SU-DHL-6 (cell line): ENCODE data around the gene CARMIL1.

ENCODE experiments used
- H2AFZ ChIP-seq: fragments of 200-600 bp; sonication (generic); 2 replicates; pipeline ENCODE4 v1.6.1; 2014; ENCODE audit warnings: low read depth, mild to moderate bottlenecking, moderate library complexity, mixed read lengths, antibody characterized with exemption, low read length; ENCODE audit not compliant: severe bottlenecking
- H3F3A ChIP-seq: fragments of 200-600 bp; shearing (Covaris generic); 2 replicates; pipeline ENCODE4 v1.6.0; 2016; ENCODE audit warnings: antibody characterized with exemption, mild to moderate bottlenecking; ENCODE audit not compliant: insufficient read depth
- H3K27ac ChIP-seq: fragments of 200-600 bp; sonication (generic); 2 replicates; pipeline ENCODE4 v1.5.1; 2016; ENCODE audit warnings: low read depth, mild to moderate bottlenecking, low read length, moderate library complexity, mixed read lengths
- H3K27me3 ChIP-seq: fragments of 200-600 bp; sonication (generic), shearing (Covaris generic); 2 replicates; pipeline ENCODE4 v1.6.0; 2014; ENCODE audit warnings: mild to moderate bottlenecking, low read length
- H3K36me3 ChIP-seq: fragments of 200-600 bp; sonication (generic); 2 replicates; pipeline ENCODE4 v1.6.1; 2014; ENCODE audit warnings: mild to moderate bottlenecking, low read length, mixed read lengths
- H3K4me2 ChIP-seq: fragments of 300-600, 200-600 bp; shearing (Covaris generic), sonication (generic); 2 replicates; pipeline ENCODE4 v1.6.0; 2014; ENCODE audit warnings: low read length, low read depth, mild to moderate bottlenecking; ENCODE audit not compliant: poor library complexity, severe bottlenecking
- H3K4me3 ChIP-seq: fragments of 200-600 bp; sonication (generic); 2 replicates; pipeline ENCODE4 v1.5.1; 2014; ENCODE audit warnings: antibody characterized with exemption, low read length, mild to moderate bottlenecking, mixed read lengths; ENCODE audit not compliant: insufficient read depth, poor library complexity, severe bottlenecking
- H3K79me2 ChIP-seq: fragments of 200-600 bp; sonication (generic); 2 replicates; pipeline ENCODE4 v1.6.1; 2014; ENCODE audit warnings: mild to moderate bottlenecking, low read length, moderate library complexity; ENCODE audit not compliant: insufficient read depth
- H3K9ac ChIP-seq: fragments of 200-600 bp; sonication (generic); 2 replicates; pipeline ENCODE4 v1.7.0; 2014; ENCODE audit warnings: mild to moderate bottlenecking, low read length
- H3K9me2 ChIP-seq: fragments of 200-600 bp; sonication (generic); replicated peaks from 2 replicates; pipeline ENCODE4 v1.6.1; 2014; ENCODE audit warnings: low read length; ENCODE audit not compliant: insufficient read depth
- H3K9me3 ChIP-seq: fragments of 200-600 bp; sonication (generic); 2 replicates; pipeline ENCODE4 v1.6.1; 2014; ENCODE audit warnings: low read length, mixed read lengths; ENCODE audit not compliant: insufficient read depth
- H4K20me1 ChIP-seq: fragments of 200-600 bp; sonication (generic); 2 replicates; pipeline ENCODE4 v1.6.1; 2014; ENCODE audit warnings: low read depth, mild to moderate bottlenecking, antibody characterized with exemption, low read length, moderate library complexity, mixed read lengths
- CTCF ChIP-seq: fragments of 200-600 bp; sonication (generic); IDR thresholded peaks from one replicate; pipeline ENCODE4 v1.5.1; 2017; ENCODE audit warnings: antibody characterized with exemption, mild to moderate bottlenecking, low read length, moderate library complexity; ENCODE audit not compliant: insufficient read depth, poor library complexity, severe bottlenecking
- EZH2phosphoT487 ChIP-seq: fragments of 200-600 bp; sonication (generic), shearing (Covaris generic); conservative IDR thresholded peaks from 2 replicates; pipeline ENCODE4 v1.6.1; 2018; ENCODE audit warnings: mild to moderate bottlenecking, antibody characterized with exemption, low read length, moderate library complexity, mixed read lengths

Gene CARMIL1

GRCh38 chr6:25306379-25306778 lies 27.2 kb downstream of the CARMIL1 start:
- Histone ChIP-seq H3K27me3 (no peaks in the 10 kb centered on the region), H3K27ac (no peak overlapping the region), H4K20me1 (peaks cover 36% of the 10 kb centered on the region)

GRCh38 chr6:25307805-25308494 lies 28.8 kb downstream of the CARMIL1 start:
- no peak for TF ChIP-seq CTCF
- no peak for TF ChIP-seq EZH2phosphoT487
- no peaks in the 10 kb centered on the region for H3K27me3 ChIP-seq
- no peaks in the 10 kb centered on the region for H3F3A ChIP-seq
- H4K20me1 ChIP-seq = peaks cover 28% of the 10 kb centered on the region
- H3K9me3 ChIP-seq = no peaks in the 10 kb centered on the region
- no peaks in the 10 kb centered on the region for H3K9me2 ChIP-seq
- H3K79me2 ChIP-seq = peaks cover 55% of the 10 kb centered on the region; the same call in 1 of the 2 replicates
- no peaks in the 10 kb centered on the region for H3K36me3 ChIP-seq
- no peak overlapping the region for H3K4me2 ChIP-seq
- H3K4me3 ChIP-seq = no peak overlapping the region
- H3K27ac ChIP-seq = no peak overlapping the region
- H3K9ac ChIP-seq = no peak overlapping the region
- no peak overlapping the region for H2AFZ ChIP-seq

More at GRCh38 chr6:25306379-25306778, 27.2 kb downstream of the CARMIL1 start:
- no peaks in the 10 kb centered on the region for H3K36me3 ChIP-seq
- H3K4me2 ChIP-seq = no peak overlapping the region
- no peaks in the 10 kb centered on the region for H3K9me2 ChIP-seq
- H3K79me2 ChIP-seq = peaks cover 64% of the 10 kb centered on the region
- H3K4me3 ChIP-seq = no peak overlapping the region
- no peaks in the 10 kb centered on the region for H3F3A ChIP-seq
- no peaks in the 10 kb centered on the region for H3K9me3 ChIP-seq
- H3K9ac ChIP-seq = no peak overlapping the region
- TF ChIP-seq EZH2phosphoT487 (no peak), CTCF (no peak)
- no peak overlapping the region for H2AFZ ChIP-seq

- Histone ChIP-seq H3K79me2 (peaks cover 38% of the 10 kb centered on the region; the same call in 1 of the 2 replicates), H3K4me2 (no peak overlapping the region), H3K36me3 (no peaks in the 10 kb centered on the region), H3K9me3 (no peaks in the 10 kb centered on the region), H3K4me3 (no peak overlapping the region), H3F3A (no peaks in the 10 kb centered on the region), H3K27me3 (no peaks in the 10 kb centered on the region), H3K27ac (no peak overlapping the region), H3K9ac (no peak overlapping the region), H3K9me2 (no peaks in the 10 kb centered on the region), H2AFZ (no peak overlapping the region), H4K20me1 (peaks cover 23% of the 10 kb centered on the region)
- TF ChIP-seq CTCF (no peak), EZH2phosphoT487 (no peak)
Observed at GRCh38 chr6:25309886-25310285, 30.7 kb downstream of the CARMIL1 start.
